ENCODE results near the gene EXOC6B. TPM values are rescaled to one million over a fixed set of nuclear protein-coding genes. Genes with fewer than 3 reads are reported as not detected.
A peak's percentile ranks its signal among the peaks of the same experiment; 100 is the strongest.

The EXOC6B gene
- total RNA-seq, 4 donors from 2014 or later: 54.0 to 121 (median 78.7) TPM

DNA sequence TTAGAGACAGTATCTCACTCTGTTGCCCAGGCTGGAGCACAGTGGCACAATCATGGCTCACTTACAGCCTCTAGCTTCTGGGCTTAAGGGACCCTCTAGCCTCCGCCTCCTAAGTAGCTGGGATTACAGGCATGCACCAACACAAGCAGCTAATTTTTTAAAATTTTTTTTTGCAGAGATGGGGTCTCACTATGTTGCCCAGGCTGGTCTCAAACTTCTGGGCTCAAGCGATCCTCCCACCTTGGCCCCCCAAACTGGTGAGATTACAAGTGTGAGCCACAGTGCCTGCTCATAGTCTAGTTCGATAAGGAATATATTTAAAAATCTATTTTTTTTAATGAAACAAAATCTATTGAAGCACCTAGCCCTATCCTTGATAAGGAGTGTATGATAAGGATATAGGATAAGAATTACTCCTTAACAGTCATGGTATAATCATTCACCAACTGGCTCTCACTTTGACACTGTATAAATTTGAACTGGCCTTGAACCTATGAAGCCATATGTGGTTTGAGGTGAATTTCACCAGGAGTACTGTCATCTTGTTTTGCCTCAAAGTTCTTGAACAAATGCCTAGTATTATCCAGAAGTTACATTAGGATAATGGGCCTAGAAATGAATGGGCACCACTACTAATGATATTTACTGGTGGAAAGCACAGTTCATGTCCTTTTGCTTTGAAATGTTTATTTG is 71.1 kb downstream of the EXOC6B start:
- peaks cover 14% of the 10 kb centered on the region for H3K4me1 ChIP-seq
- H3K9me3 ChIP-seq: no peaks in the 10 kb centered on the region
- H3K27me3 ChIP-seq: no peaks in the 10 kb centered on the region
- TF ChIP-seq POLR2AphosphoS5 (IDR thresholded peaks at IDR 0.05): no peak
- TF ChIP-seq POLR2A (IDR thresholded peaks at IDR 0.05): no peak
- TF ChIP-seq, protein P1, sequence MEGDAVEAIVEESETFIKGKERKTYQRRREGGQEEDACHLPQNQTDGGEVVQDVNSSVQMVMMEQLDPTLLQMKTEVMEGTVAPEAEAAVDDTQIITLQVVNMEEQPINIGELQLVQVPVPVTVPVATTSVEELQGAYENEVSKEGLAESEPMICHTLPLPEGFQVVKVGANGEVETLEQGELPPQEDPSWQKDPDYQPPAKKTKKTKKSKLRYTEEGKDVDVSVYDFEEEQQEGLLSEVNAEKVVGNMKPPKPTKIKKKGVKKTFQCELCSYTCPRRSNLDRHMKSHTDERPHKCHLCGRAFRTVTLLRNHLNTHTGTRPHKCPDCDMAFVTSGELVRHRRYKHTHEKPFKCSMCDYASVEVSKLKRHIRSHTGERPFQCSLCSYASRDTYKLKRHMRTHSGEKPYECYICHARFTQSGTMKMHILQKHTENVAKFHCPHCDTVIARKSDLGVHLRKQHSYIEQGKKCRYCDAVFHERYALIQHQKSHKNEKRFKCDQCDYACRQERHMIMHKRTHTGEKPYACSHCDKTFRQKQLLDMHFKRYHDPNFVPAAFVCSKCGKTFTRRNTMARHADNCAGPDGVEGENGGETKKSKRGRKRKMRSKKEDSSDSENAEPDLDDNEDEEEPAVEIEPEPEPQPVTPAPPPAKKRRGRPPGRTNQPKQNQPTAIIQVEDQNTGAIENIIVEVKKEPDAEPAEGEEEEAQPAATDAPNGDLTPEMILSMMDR (IDR thresholded peaks at IDR 0.05): no peak
- no peak for TF ChIP-seq EP300 (IDR thresholded peaks at IDR 0.05)
- 96% methylated on average over 3 of the region's 3 CpGs for WGBS
- H3K27ac ChIP-seq: no peak overlapping the region
- H3K36me3 ChIP-seq: no peaks in the 10 kb centered on the region
- H3K4me3 ChIP-seq: no peak overlapping the region
- no peak for DNase-seq (ENCODE audit: low spot score in 2 of 2)

- Histone ChIP-seq H3K27ac (no peak overlapping the region), H3K4me1 (peaks cover 15% of the 10 kb centered on the region)
Measured at GRCh38 chr2:72750977-72751639, 74.7 kb downstream of the EXOC6B start.

GRCh38 chr2:72750466-72750865 is 75.4 kb downstream of the EXOC6B start:
- WGBS: 90% methylated on average over 1 of the region's 1 CpG
- Histone ChIP-seq H3K36me3 (no peaks in the 10 kb centered on the region), H3K9me3 (no peaks in the 10 kb centered on the region), H3K4me3 (no peak overlapping the region), H3K27me3 (no peaks in the 10 kb centered on the region), H3K27ac (no peak overlapping the region), H3K4me1 (peaks cover 8% of the 10 kb centered on the region)
- DNase-seq (ENCODE audit: low spot score in 2 of 2): no peak
- TF ChIP-seq POLR2A (IDR thresholded peaks at IDR 0.05): no peak
- TF ChIP-seq EP300 (IDR thresholded peaks at IDR 0.05): no peak
- no peak for TF ChIP-seq POLR2AphosphoS5 (IDR thresholded peaks at IDR 0.05)
- TF ChIP-seq, protein P1 (IDR thresholded peaks at IDR 0.05): no peak

More at GRCh38 chr2:72750977-72751639, 74.7 kb downstream of the EXOC6B start:
- H3K36me3 ChIP-seq: no peaks in the 10 kb centered on the region
- WGBS: 96% methylated on average over 3 of the region's 3 CpGs
- DNase-seq (ENCODE audit: low spot score in 2 of 2): no peak
- TF ChIP-seq EP300 (IDR thresholded peaks at IDR 0.05) (no peak), POLR2A (IDR thresholded peaks at IDR 0.05) (no peak), POLR2AphosphoS5 (IDR thresholded peaks at IDR 0.05) (no peak)
- TF ChIP-seq, protein P1 (IDR thresholded peaks at IDR 0.05): no peak
- no peaks in the 10 kb centered on the region for H3K27me3 ChIP-seq
- H3K4me3 ChIP-seq: no peak overlapping the region
- no peaks in the 10 kb centered on the region for H3K9me3 ChIP-seq

- peaks cover 7% of the 10 kb centered on the region for H3K4me1 ChIP-seq
- H3K27me3 ChIP-seq: no peaks in the 10 kb centered on the region
- H3K4me3 ChIP-seq: no peak overlapping the region
- no peaks in the 10 kb centered on the region for H3K36me3 ChIP-seq
- TF ChIP-seq POLR2A (IDR thresholded peaks at IDR 0.05) (no peak), POLR2AphosphoS5 (IDR thresholded peaks at IDR 0.05) (no peak), EP300 (IDR thresholded peaks at IDR 0.05) (no peak)
- TF ChIP-seq, protein P1 (IDR thresholded peaks at IDR 0.05): no peak
- DNase-seq (ENCODE audit: low spot score in 2 of 2): no peak
- H3K27ac ChIP-seq: no peak overlapping the region
- H3K9me3 ChIP-seq: no peaks in the 10 kb centered on the region
- 58% methylated on average over 1 of the region's 1 CpG for WGBS
Measured at GRCh38 chr2:72747344-72747743, 78.5 kb downstream of the EXOC6B start.

DNA sequence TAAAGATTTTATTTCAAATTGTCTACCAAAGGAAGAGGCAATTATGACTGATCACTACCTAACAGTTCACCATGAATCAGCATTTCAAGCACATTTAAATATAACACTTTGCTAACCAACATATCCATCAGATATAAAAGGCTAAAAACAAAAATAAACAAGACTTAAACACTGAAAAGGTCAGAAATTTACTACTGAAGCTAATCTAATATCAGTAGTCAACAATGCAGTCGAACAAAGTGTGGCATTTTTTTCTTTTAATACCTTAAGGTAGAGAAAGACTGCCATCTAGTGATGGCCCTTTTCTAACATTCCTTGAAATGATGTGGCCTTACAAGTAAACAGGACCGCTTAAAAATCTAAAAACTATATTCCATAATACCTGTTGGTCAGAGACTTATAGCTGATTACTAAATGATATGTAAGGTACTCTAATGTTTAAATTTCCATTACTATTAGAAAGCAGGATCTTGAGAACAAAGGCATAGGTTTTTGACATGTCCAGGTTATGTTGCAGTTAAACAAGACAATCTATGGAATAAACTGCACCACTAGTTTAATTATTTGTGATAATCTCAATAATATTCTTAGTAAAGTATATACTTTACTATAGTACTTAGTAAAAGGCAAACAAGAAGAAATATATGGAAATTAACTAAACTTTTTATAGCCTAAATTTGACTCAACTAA is 80.0 kb downstream of the EXOC6B start:
- H3K27ac ChIP-seq: no peak overlapping the region
- peaks cover 7% of the 10 kb centered on the region for H3K4me1 ChIP-seq
- 32% methylated on average over 2 of the region's 2 CpGs for WGBS
- H3K4me3 ChIP-seq: no peak overlapping the region
- H3K27me3 ChIP-seq: no peaks in the 10 kb centered on the region
- TF ChIP-seq EP300 (IDR thresholded peaks at IDR 0.05): no peak
- TF ChIP-seq, protein P1 (IDR thresholded peaks at IDR 0.05): peak; percentile 5 to 43
- no peak for TF ChIP-seq POLR2A (IDR thresholded peaks at IDR 0.05)
- no peak for TF ChIP-seq POLR2AphosphoS5 (IDR thresholded peaks at IDR 0.05)
- no peaks in the 10 kb centered on the region for H3K9me3 ChIP-seq
- no peak for DNase-seq (ENCODE audit: low spot score in 2 of 2)
- no peaks in the 10 kb centered on the region for H3K36me3 ChIP-seq

Measured in suprapubic skin (tissue), 4 donors.